Stimulated activated CD8-positive, alpha-beta memory T cell treated with anti-CD3 and anti-CD28 coated beads, Interleukin-4, amount 100 ng/mL, for 48 hours (primary cell): Measurements from ENCODE around the gene ERFL.
"Not testable (repeated sequence)": the region's sequence is repeated elsewhere in the genome, so short reads cannot be mapped to it uniquely, and the experiment has no call there.

ENCODE experiments used
- DNase-seq: peaks from one replicate; pipeline ENCODE4 v3.0.0-alpha.2; 2020

The ERFL gene

GRCh38 chr19:41941410-41942202, 13.4 kb upstream of the ERFL start:
- no peak for DNase-seq

GRCh38 chr19:41940731-41941409, 12.6 kb upstream of the ERFL start:
- DNase-seq = no peak

- DNase-seq = peak; percentile 63
Observed at GRCh38 chr19:41939861-41940730, 11.8 kb upstream of the ERFL start.

- not testable (repeated sequence) for DNase-seq
Observed at GRCh38 chr19:41939209-41939608, 11.0 kb upstream of the ERFL start.

- DNase-seq = no peak
Observed at GRCh38 chr19:41937525-41938468, 9.5 kb upstream of the ERFL start.

- DNase-seq = no peak
Observed at GRCh38 chr19:41936961-41937360, 8.7 kb upstream of the ERFL start.

- DNase-seq = no peak
Observed at GRCh38 chr19:41936416-41936850, 8.2 kb upstream of the ERFL start.

- no peak for DNase-seq
Observed at GRCh38 chr19:41935760-41936415, 7.6 kb upstream of the ERFL start.

GRCh38 chr19:41934849-41935374, 6.7 kb upstream of the ERFL start:
- DNase-seq = peak; percentile 90

GRCh38 chr19:41933693-41934426, 5.6 kb upstream of the ERFL start:
- no peak for DNase-seq

GRCh38 chr19:41932720-41933332, 4.6 kb upstream of the ERFL start:
- no peak for DNase-seq

GRCh38 chr19:41932259-41932719, 4.0 kb upstream of the ERFL start:
- DNase-seq = no peak

GRCh38 chr19:41930926-41931592, 2.8 kb upstream of the ERFL start:
- no peak for DNase-seq

- DNase-seq = no peak
Observed at GRCh38 chr19:41930322-41930722, 2.1 kb upstream of the ERFL start.

- DNase-seq = no peak
Observed at GRCh38 chr19:41929536-41930071, 1.4 kb upstream of the ERFL start.

- DNase-seq = no peak
Observed at GRCh38 chr19:41928754-41929535, 696 bp upstream of the ERFL start.

GRCh38 chr19:41927497-41928192, 604 bp downstream of the ERFL start:
- no peak for DNase-seq
